GM18951 (cell line): Measurements from ENCODE around the gene SCAMP2.

ENCODE experiments used
- POLR2A ChIP-seq: IDR thresholded peaks from 4 replicates; pipeline ENCODE4 v1.6.1; 2011; ENCODE audit warnings: mild to moderate bottlenecking; ENCODE audit not compliant: insufficient read length, insufficient read depth; ENCODE audit errors: extremely low read depth
- in situ Hi-C: fragments of 300-500 bp; cut with MboI; formaldehyde crosslinking; loops from one replicate; pipeline ENCODE4 v1.12.0; 2022; ENCODE audit warnings: low sequenced_read_pairs, mixed read lengths, inconsistent platforms; ENCODE audit not compliant: unreplicated experiment

The SCAMP2 gene

GRCh38 chr15:74836846-74837245, 36.3 kb downstream of the SCAMP2 start:
- no peak for TF ChIP-seq POLR2A
- in situ Hi-C loops = no loop called here

- no peak for TF ChIP-seq POLR2A
- in situ Hi-C loops = no loop called here
Observed at GRCh38 chr15:74835312-74835823, 37.8 kb downstream of the SCAMP2 start.

DNA sequence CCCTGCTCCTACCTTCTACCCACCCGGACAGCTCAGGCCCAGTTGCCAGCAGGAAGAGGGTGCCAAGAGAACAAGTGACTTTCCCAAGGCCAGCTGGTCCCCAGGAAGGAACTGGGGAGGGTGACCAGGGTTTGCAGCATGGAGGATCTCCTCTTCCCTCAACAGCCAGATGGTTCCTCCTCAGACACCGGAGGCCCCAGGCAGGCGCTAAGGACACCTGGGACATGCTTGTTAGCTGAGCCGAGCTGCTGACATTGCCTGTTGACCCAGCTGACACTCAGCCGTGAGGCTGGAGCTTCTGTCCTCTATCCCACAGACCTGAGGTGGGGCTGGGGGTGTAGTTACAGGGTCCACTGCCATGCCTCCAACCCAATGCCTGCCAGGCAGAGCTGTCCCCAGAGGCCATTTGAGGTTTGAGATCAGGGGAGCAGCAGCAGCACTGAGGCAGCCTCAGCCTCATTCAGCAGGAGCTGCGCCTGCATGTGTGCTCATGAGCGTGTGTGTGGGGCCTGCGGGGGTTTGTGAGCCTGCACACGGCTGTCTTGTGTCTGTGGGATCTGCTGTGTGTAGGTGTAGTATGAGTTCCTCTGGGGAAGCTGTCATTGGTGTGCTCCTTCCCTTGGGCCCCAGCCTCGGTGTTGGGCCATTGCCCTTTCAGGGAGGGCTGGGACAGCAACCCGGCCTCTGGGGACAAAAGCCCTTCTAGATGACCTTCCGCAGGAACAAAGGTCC, 39.6 kb downstream of the SCAMP2 start:
- in situ Hi-C loops = no loop called here
- TF ChIP-seq POLR2A = no peak

- in situ Hi-C loops = no loop called here
- TF ChIP-seq POLR2A = no peak
Observed at GRCh38 chr15:74832826-74833225, 40.3 kb downstream of the SCAMP2 start.

- no peak for TF ChIP-seq POLR2A
- in situ Hi-C loops = no loop called here
Observed at GRCh38 chr15:74831813-74832495, 41.2 kb downstream of the SCAMP2 start.

DNA sequence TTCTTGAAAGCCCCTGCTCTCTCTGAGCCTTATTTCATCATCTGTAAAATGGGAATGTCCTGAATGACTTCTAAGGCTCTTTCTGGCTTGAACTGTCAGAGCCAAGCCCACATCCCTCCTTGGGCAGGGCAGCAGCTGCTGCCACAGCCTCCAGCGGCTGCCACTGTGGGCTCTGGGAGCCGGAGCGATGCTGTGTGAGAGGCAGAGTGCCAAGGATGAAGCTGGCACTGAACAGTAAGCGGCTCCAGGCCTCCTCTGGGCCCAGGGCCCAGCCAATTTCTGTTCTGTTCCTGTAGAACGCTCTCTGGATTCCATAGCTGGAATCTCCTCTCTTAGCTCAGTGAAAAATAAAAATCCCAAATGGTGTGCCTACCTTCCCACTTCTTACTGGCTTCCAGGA, 42.3 kb downstream of the SCAMP2 start:
- in situ Hi-C loops = no loop called here
- no peak for TF ChIP-seq POLR2A

- no peak for TF ChIP-seq POLR2A
- in situ Hi-C loops = no loop called here
Observed at GRCh38 chr15:74829991-74830390, 43.2 kb downstream of the SCAMP2 start.

- no peak for TF ChIP-seq POLR2A
- in situ Hi-C loops = no loop called here
Observed at GRCh38 chr15:74829486-74829885, 43.7 kb downstream of the SCAMP2 start.

GRCh38 chr15:74828835-74829234, 44.3 kb downstream of the SCAMP2 start:
- in situ Hi-C loops = no loop called here
- no peak for TF ChIP-seq POLR2A

DNA sequence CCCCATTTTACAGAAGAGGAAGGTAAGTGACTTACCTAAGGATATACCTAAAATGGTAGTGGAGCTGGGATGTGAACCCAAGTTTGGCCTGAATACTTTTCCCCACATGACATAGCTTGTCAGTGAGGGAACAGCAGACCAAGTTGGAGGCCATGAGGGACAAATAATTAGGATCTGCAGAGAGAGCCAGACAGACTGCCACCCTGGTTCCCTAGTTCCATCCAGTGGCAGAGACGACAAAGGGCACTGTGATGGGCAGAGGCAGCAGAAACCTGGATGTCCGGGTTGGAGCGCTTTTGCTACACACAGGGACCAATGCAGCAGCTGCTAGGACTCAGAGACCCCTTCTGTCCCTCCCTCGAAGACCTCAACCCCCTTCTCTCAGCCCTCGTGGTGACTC, 45.6 kb downstream of the SCAMP2 start:
- no peak for TF ChIP-seq POLR2A
- in situ Hi-C loops = no loop called here

GRCh38 chr15:74826921-74827320, 46.2 kb downstream of the SCAMP2 start:
- in situ Hi-C loops = no loop called here
- TF ChIP-seq POLR2A = no peak

- in situ Hi-C loops = no loop called here
- TF ChIP-seq POLR2A = no peak
Observed at GRCh38 chr15:74826364-74826819, 46.8 kb downstream of the SCAMP2 start, which contains the start of gene CPLX3. CPLX3 (plus strand) TSS chr15:74826627; CDS start chr15:74826704, 77 bp downstream.

GRCh38 chr15:74825866-74826265, 47.3 kb downstream of the SCAMP2 start:
- in situ Hi-C loops = no loop called here
- no peak for TF ChIP-seq POLR2A

- no peak for TF ChIP-seq POLR2A
- in situ Hi-C loops = no loop called here
Observed at GRCh38 chr15:74824976-74825375, 48.2 kb downstream of the SCAMP2 start.
